Cortex of kidney (tissue), 1 donor: Measurements from ENCODE around the gene CHRNB4.

ENCODE experiments used
- DNase-seq: peaks from one replicate; lab custom pipeline; 2025; lab: John Stamatoyannopoulos, UW

CHRNB4 gene

GRCh38 chr15:78667578-78668236, 26.7 kb upstream of the CHRNB4 start:
- DNase-seq: no peak

- DNase-seq: no peak
These were observed 25.0 kb upstream of the CHRNB4 start for GRCh38 chr15:78666010-78666409.

GRCh38 chr15:78663703-78664102, 22.7 kb upstream of the CHRNB4 start:
- DNase-seq: no peak

GRCh38 chr15:78662028-78662427, 21.0 kb upstream of the CHRNB4 start:
- DNase-seq: no peak

DNA sequence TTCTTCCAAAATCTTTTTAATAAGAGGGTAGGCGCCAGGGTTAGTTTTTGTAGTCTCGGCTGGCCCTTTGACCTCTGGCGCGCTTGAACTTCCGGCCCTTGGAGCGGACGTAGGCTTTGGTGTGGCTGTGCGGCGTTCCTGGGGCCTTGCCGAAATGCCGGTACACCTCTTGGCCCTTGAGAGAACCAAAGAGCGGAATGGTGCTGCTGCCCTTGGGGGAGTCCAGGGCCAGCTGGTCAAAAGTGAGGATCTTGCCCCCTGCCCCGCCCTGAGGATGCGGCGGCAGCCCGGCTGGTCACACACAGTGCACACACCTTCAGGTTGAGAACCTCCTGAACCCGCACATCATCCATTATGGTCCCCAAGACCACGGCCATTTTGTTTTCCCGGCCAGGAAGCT, 20.0 kb upstream of the CHRNB4 start:
- DNase-seq: no peak

- no peak for DNase-seq
These were observed 19.6 kb upstream of the CHRNB4 start for GRCh38 chr15:78660584-78660983.

DNA sequence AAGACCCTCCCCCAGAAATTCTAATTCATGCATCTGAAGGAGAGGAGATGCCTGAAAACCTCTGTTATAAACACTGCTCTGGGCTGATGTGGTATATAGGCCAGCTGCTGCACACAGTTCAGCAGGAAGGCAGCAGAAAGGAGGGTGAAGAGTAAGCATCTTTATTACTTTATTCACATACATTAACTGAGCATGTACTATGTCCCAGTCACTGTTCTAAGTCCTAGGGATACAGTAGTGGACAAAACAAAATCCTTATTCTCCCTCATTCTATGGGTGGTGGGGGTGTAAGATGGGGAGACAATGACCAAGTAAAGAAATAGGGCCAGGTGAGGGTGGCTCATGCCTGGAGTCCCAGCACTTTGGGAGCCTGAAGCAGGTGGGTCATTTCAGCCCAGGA, 17.8 kb upstream of the CHRNB4 start:
- no peak for DNase-seq

DNA sequence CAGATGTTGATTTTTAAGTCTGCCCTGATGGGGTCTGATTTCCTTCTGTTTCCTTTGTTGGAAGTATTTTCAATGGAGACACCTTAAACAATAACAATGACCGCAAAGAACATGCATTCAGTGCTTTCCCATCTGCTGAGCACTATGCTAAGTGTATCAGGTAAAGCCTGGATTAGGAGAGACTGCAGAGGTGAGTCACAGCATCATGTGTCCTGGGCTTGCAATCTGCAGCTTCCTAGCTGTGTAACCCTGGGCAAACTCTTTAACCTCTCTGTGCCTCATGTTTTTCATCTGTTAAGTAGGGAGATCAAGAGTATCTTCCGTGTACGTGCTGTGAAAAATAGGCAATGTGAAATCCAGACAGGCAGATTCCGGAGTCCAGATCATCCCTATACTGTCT, 13.3 kb upstream of the CHRNB4 start:
- no peak for DNase-seq

DNA sequence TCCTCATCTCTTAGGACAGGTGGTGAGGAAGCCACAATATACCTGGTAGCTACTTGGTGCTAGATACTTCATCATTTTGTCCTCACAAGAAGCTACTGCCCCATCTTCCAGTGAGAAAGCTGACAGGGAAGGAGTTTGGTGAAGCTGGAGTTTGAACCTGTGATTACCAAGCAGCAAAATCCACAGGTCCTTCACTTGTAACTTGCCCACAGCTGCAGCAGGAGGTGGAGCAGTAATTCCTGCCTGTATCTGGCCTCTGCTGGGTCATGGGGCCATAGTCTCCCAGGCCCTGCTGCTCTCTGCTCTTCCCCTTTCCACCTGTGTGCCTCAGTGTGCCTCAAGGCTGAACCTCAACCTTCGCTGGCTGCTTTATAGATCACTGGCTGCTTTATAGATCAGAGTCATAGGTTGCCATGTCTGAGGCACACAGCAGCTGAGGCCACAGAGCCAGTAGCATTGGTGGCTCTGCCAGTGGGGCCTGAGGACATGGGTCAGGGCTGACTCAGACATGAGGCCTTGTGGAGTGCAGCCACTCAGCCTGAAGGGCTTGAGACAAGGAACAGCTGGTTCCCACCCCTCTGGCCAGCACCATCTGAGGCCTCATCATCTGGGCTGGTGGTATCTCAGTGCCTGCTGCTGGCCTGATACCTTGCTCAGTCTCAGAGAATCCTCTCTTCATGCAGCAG, 11.1 kb upstream of the CHRNB4 start:
- DNase-seq: no peak

- no peak for DNase-seq
These were observed 10.0 kb upstream of the CHRNB4 start for GRCh38 chr15:78651007-78651406.

GRCh38 chr15:78650022-78650421, 9.0 kb upstream of the CHRNB4 start:
- no peak for DNase-seq

DNA sequence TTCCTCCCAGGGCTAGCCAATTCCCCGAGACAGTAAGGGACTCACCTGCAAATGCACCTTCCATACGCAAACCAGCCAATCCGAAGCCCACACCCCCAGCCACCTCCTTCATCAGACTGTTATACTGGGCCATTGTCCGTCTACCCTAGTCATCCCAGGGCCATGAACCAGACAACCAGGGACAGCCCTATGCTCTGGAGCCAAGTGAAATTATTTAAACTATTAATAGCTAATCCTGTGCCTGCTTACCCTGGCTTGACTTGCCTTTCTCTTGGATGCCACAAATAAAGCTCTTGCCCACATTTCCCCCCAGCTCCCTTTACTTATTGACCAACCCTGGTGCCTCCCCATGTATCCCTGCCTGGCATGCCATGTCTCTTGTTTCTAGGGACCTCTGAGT, 4.0 kb upstream of the CHRNB4 start:
- DNase-seq: no peak

DNA sequence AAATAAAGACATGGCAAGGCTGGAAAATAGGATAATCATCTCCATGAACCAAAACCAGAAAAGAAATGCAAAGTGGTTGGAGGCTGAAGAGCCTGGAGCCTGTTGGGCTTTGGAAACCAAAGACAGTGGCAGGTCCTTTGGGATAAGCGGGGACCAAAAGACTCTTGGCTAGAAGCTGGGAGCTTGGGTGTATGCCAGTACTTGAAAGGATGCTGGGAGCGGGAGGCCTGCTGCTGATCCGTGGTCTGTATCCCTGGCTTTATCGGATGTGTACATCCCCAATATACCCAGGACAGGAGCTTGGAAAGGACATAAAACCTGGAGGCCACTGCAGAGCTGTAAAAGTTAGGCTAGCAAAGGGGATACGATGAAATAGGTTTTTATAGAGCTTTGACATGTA, 1.3 kb upstream of the CHRNB4 start:
- DNase-seq: no peak

DNA sequence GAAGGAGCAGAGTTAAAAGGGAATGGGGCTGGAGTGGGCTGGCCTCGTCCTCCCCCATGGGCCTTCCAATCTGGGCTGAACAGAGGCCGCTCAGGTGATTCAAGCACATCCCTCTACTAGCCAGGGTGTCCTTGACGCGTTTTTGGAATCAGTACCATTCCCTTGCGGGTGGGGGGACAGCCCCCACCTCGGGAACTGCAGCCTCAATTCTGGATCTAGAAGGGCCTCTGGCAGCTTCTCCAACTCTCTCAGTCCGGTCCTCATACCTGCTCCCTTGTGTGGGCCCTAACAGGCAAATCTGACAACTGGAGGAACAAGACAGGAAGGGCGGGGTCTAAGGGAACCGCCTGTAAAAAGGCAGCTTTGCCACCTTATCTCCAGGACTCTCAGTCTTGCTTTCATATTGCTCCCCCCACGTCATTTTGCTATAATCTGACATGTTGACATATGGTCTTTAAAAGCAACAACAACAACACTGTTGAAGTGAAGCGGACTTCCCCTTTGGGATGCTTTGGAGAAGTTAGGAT, 802 bp upstream of the CHRNB4 start:
- DNase-seq: no peak

GRCh38 chr15:78640527-78641101, 396 bp downstream of the CHRNB4 start:
- DNase-seq: no peak

GRCh38 chr15:78638658-78639314, 2.2 kb downstream of the CHRNB4 start:
- DNase-seq: no peak

GRCh38 chr15:78637776-78638435, 3.1 kb downstream of the CHRNB4 start:
- no peak for DNase-seq

- DNase-seq: no peak
These were observed 4.6 kb downstream of the CHRNB4 start for GRCh38 chr15:78636378-78636859.

- no peak for DNase-seq
These were observed 5.7 kb downstream of the CHRNB4 start for GRCh38 chr15:78635346-78635745.

- no peak for DNase-seq
These were observed 6.5 kb downstream of the CHRNB4 start for GRCh38 chr15:78634210-78635145.

GRCh38 chr15:78633348-78633747, 7.7 kb downstream of the CHRNB4 start:
- no peak for DNase-seq
